Stimulated activated CD8-positive, alpha-beta memory T cell treated with anti-CD3 and anti-CD28 coated beads, Interleukin-7, amount 100 ng/mL, for 48 hours (primary cell): Measurements from ENCODE around the gene EHMT1.
"Not testable (repeated sequence)": the region's sequence is repeated elsewhere in the genome, so short reads cannot be mapped to it uniquely, and the experiment has no call there.

Source experiments
- DNase-seq, 2 donors: peaks; one replicate each; pipeline ENCODE4 v3.0.0-alpha.2; 2020; ENCODE audit warnings: low read depth in 1 of 2; ENCODE audit errors: extremely low read depth in 1 of 2

EHMT1 gene

GRCh38 chr9:137715866-137716693 is 97.3 kb downstream of the EHMT1 start:
- DNase-seq: not testable (repeated sequence)

- no peak for DNase-seq
Observed at GRCh38 chr9:137716694-137717287, 98.0 kb downstream of the EHMT1 start.

DNA sequence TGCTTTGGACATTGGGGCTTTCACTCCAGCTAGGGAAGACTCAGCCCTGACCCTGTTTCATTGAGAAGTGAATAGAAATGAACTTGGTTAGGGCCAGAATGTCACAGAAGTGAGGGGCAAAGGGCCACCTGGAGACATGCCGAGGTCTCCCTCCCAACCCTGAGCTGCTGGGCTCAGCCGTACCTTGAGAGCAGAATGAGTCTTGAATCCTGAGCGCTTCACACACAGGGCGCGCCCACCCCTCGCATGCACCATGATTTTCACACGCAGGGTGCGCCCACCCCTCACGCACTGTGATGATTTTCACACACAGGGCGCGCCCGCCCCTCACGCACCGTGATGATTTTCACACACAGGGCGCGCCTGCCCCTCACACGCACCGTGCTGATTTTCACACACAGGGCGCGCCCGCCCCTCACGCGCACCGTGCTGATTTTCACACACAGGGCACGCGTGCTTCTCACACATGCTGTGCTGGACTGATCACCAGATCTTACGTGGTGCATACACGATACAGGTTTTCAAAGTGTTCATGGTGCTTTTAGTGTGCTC is 99.0 kb downstream of the EHMT1 start:
- no peak for DNase-seq

DNA sequence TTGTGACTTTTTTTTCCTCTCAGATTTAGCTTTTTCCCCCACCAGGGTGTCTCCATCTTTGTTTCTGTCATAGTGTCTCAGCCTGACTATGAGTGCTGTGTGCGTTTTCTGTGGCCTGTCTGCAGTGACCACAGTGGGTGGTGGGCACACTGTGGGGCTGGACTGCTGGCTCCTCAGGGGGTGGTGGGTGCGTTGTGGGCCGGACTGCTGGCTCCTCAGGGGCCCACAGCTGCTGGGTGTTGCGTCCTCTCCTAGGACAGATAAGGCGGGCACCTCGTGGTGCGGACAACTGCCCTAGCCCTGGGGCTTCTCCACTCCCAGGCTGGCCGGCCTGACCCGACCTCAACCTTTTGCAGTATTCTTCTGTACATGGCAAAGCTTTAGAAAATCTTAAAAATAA is 100.4 kb downstream of the EHMT1 start:
- DNase-seq: no peak

GRCh38 chr9:137720571-137721110 is 101.8 kb downstream of the EHMT1 start:
- no peak for DNase-seq

DNA sequence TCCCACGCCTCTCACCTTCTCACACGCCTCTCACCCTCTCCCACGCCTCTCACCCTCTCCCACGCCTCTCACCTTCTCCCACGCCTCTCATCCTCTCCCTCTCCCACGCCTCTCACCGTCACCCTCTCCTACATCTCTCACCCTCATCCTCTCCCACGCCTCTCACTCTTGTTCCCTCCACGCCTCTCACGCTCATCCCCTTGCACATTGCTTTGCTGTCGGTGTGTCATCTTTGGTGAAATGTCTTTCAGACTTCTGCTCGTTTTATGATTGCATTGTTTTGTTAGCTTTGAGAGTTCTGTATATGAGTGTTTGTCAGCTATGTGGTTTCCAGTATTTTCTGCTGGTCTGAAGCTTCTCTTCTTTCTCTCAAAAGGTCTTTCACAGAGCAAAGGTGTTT is 102.7 kb downstream of the EHMT1 start:
- peak in 1 of 2 donors; percentile 19 for DNase-seq

- no peak for DNase-seq
Observed at GRCh38 chr9:137721899-137722298, 103.1 kb downstream of the EHMT1 start.

- no peak for DNase-seq
Observed at GRCh38 chr9:137722481-137722880, 103.7 kb downstream of the EHMT1 start.

GRCh38 chr9:137723356-137723755 is 104.6 kb downstream of the EHMT1 start:
- not testable (repeated sequence) for DNase-seq

- peak in 1 of 2 donors; percentile 11 for DNase-seq
Observed at GRCh38 chr9:137723783-137724445, 105.1 kb downstream of the EHMT1 start.

DNA sequence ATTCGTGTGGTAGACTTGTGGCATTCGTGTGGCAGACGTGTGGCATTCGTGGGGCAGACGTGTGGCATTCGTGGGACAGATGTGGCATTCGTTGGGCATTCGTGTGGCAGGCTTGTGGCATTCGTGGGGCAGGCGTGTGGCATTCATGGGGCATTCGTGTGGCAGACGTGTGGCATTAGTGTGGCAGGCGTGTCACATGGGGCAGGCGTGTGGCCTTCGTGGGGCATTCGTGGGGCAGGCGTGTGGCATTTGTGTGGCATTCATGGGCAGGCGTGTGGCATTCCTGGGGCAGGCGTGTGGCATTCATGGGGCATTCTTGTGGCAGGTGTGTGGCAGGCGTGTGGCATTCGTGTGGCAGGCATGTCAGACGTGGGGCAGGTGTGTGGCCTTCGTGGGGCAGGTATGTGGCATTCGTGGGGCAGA is 106.0 kb downstream of the EHMT1 start:
- DNase-seq: no peak

GRCh38 chr9:137725598-137725997 is 106.8 kb downstream of the EHMT1 start:
- DNase-seq: no peak

DNA sequence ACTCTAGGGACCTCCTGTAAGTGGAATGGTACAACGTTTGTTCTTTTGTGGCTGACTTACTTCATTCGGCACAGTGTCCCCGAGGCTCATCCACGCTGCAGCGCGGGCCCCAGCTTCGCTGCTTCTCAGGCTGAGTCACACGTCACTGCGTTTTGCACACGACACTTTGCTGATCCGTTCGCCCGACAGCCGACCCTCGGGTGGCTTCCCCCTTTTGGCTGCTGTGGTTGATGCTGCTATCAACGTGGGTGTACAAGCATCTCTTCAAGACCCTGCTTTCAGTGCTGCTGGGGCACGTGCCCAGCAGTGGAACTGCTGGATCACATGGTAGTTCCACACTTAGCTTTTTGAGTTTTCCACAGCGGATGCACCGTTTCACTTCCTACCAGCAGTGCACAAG is 107.5 kb downstream of the EHMT1 start:
- not testable (repeated sequence) for DNase-seq

- DNase-seq: no peak
Observed at GRCh38 chr9:137726764-137727163, 108.0 kb downstream of the EHMT1 start.

- no peak for DNase-seq
Observed at GRCh38 chr9:137727716-137728115, 108.9 kb downstream of the EHMT1 start.

DNA sequence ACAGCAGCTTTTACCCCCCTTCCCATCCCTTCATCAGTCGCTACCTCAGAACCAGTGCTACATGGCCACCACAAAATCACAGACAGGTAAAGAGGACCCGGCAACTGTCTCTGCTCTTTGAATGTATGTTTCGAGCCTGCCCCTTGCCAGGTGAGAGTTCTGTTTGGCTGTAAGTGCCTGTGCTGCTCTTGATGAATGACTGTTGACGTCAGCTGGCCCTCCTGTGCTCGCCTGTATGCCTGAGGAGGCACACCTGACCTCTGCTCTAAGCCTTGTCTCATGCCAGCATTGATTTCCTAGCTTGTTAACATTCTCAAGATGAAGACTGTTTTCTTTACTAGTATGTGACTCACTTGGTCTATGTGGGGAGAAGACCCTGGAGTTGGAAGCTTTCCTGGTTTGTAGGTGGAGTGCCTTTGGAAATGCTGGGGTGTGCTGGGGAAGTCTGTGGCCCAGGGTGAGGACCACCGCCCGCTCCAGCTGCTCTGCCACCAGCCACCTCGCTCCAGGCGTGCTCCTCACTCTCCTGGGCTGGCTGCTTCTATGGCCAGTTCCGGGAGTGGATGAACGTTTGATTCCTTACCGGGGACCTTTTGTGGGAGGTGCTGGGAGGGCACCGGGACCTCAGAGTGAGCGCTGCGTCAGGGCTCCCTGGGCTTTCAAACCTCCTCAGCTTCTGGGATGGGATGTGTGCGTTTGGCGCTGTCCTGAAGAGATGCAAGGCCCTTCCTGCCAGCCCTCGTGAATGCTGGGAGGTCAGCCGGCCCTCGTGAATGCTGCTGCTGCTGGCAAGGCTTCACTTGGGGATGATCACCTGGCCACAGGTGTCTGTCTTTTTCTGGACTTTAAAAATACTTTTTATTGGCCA is 109.9 kb downstream of the EHMT1 start:
- no peak for DNase-seq

- DNase-seq: no peak
Observed at GRCh38 chr9:137731216-137731946, 112.6 kb downstream of the EHMT1 start.

DNA sequence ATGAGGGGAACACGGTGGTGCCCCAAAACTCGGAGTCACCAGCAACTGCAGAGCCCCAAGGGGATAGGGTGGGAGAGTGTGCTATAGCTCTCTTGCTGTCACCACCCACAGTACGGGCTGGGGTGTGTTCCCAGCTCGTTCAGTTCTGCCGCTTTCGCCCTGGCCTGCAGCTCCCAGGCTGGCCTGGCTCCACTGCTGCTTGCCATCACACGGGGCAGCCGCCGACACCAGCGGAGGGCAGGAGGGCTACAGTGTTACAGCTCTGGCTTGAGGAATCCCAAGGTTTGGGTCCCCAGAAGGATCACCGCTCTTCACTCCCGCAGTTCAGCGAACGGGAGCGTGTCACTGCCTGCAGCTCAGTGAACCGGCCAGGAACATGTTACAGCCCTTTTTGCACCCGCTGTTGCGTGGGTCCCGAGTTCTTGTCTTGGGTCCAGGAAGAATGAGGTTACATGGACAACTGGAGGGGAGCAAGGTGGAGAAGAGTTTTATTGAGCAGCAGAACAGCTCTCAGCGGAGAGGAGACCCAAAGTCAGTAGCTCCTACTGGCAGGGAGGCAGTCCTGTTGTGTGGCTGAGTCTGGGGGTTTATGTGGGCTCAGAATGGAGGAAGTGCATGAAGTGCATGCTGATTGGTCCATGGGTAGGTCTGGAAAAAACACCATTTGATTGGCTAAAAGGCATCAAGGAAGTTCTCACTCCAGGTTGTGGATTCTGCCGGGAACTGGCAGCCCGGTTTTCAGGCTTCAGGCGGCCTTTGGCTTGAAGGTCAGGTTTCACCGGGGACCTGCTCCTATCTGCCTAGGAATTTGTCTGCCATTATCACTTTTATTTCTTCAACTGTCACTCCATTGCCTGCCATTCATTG is 113.4 kb downstream of the EHMT1 start:
- no peak for DNase-seq

- DNase-seq: no peak
Observed at GRCh38 chr9:137733429-137733828, 114.6 kb downstream of the EHMT1 start.
